ENCODE results near the gene ICE1. TPM values are rescaled to one million over a fixed set of nuclear protein-coding genes. Genes with fewer than 3 reads are reported as not detected.
A peak's percentile ranks its signal among the peaks of the same experiment; 100 is the strongest.

ICE1 gene
- polyA plus RNA-seq, 1 donor (not counting 4 experiments of a cell fraction or from before 2014, with no cell fraction given) = 18.4 TPM

DNA sequence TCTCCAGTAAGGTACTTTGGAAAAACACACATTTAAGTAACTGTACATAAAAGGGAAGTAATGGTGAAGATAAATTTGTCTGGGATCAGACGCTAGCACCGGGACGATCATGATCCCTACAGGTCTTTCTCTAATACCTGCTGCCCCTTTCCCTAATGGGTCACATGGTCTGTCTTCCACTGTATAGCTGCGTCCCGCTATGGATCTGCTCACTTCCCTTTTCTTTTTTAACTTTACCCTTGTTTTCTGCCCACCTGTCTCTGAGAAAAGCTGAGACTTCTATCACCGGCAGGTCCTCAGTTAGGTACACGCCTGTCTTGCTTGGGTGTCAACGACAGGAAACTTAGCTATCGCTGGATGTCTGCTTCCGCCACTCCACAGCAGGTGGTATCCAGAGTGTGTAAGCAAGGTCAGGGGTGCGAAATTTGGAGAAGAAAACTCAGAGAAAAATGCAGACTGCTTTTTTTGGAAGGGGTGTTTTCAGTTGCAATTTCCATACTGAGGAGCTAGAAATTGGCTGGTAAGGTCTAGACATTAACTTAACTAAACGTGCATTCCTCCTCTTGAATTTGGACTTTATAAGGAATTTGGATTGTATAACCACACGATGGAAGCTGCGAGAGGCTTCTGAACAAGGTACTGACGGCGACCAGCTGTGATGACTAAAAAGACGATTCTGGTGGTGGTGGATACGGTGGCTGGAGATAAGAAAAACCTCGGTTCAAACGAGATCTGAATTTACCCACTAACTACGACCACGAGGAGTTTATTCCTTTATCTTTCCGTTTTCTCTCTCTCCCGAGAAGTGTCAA is 1.1 kb upstream of the ICE1 start:
- Histone ChIP-seq H3K4me2 (ENCODE audit: control insufficient read depth, extremely low read depth, insufficient read depth, low read depth, low read length) (peak overlapping the region; percentile 80), H3K4me1 (ENCODE audit: control insufficient read depth, extremely low read depth, insufficient read depth, low read length) (peaks cover 25% of the 10 kb centered on the region), H3K27me3 (ENCODE audit: control insufficient read depth, extremely low read depth, insufficient read depth, low read length) (no peaks in the 10 kb centered on the region), H3K36me3 (ENCODE audit: control insufficient read depth in 2 of 2, extremely low read depth in 1 of 2, insufficient read depth in 2 of 2, low read length in 2 of 2) (no peaks in the 10 kb centered on the region), H3K4me3 (ENCODE audit: control insufficient read depth in 2 of 3, extremely low read depth in 1 of 3, insufficient read depth in 2 of 3, low read depth in 1 of 3, low read length in 3 of 3) (peak overlapping the region; percentile 72 to 95 (median 87)), H3K27ac (ENCODE audit: control insufficient read depth, insufficient read depth, low read length) (peak overlapping the region; percentile 86), H2AFZ (ENCODE audit: control insufficient read depth, low read length) (peak overlapping the region; percentile 94), H3K9me1 (ENCODE audit: control insufficient read depth, extremely low read depth, insufficient read depth, low read length) (no peaks in the 10 kb centered on the region), H4K20me1 (ENCODE audit: control insufficient read depth, extremely low read depth, insufficient read depth, low read length) (peaks cover 4% of the 10 kb centered on the region), H3K9me3 (ENCODE audit: control insufficient read depth, low read depth, low read length) (no peaks in the 10 kb centered on the region), H3K79me2 (ENCODE audit: control insufficient read depth, insufficient read depth, low read length) (peaks cover 38% of the 10 kb centered on the region), H3K9ac (ENCODE audit: control insufficient read depth, extremely low read depth, insufficient read depth, low read length) (peak overlapping the region; percentile 79)
- TF ChIP-seq EZH2 (IDR thresholded peaks at IDR 0.05; ENCODE audit: low read length) = no peak
- TF ChIP-seq, protein P1, sequence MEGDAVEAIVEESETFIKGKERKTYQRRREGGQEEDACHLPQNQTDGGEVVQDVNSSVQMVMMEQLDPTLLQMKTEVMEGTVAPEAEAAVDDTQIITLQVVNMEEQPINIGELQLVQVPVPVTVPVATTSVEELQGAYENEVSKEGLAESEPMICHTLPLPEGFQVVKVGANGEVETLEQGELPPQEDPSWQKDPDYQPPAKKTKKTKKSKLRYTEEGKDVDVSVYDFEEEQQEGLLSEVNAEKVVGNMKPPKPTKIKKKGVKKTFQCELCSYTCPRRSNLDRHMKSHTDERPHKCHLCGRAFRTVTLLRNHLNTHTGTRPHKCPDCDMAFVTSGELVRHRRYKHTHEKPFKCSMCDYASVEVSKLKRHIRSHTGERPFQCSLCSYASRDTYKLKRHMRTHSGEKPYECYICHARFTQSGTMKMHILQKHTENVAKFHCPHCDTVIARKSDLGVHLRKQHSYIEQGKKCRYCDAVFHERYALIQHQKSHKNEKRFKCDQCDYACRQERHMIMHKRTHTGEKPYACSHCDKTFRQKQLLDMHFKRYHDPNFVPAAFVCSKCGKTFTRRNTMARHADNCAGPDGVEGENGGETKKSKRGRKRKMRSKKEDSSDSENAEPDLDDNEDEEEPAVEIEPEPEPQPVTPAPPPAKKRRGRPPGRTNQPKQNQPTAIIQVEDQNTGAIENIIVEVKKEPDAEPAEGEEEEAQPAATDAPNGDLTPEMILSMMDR (optimal IDR thresholded peaks at IDR 0.05 in 1 of 3, IDR thresholded peaks at IDR 0.05 in 1 of 3, conservative IDR thresholded peaks at IDR 0.05 in 1 of 3; ENCODE audit: extremely low read depth in 1 of 3, insufficient read depth in 2 of 3, low read length in 3 of 3) = no peak
- FAIRE-seq (no peak), DNase-seq (ENCODE audit: low read depth, low spot score) (no peak)
- dilution Hi-C loops (cut with MboI; ENCODE audit: extremely low pct_ligation_motif_present, low sequenced_read_pairs) = no loop called here

DNA sequence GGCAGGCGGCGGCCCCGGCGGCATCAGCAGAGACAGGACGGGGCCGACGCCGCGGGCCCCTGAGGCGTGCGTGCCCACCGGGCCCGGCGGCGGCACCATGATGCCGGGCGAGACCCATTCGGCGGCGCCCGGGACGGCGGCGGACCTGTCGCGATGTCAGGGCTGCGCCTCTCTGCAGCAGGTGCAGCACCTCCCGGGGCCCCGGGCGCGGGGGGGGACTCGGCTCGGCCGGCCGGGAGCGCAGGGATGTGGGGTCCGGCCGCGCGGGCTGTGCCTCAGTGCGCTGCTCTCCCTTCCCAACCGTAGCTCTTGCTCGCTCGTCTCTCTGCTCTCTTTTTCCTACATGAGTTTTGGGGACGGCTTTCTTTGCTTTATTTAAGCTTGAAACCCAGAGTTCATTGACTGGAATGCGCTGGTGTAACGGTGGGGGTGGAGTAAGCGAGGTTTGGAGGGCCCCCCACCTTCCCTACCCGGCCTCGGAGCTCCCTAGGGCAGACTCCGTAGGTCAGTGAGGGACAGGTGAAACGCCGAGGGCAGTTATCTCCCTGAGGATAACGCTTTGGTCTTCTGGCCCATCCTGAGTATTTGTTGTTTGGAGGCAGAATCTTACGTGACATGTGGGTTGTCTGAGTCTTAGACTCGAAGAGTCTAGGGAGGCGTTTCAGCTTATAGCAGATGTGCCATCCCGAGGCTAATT is 490 bp downstream of the ICE1 start:
- no peak for TF ChIP-seq EZH2 (IDR thresholded peaks at IDR 0.05; ENCODE audit: low read length)
- TF ChIP-seq, protein P1 (optimal IDR thresholded peaks at IDR 0.05 in 1 of 3, IDR thresholded peaks at IDR 0.05 in 1 of 3, conservative IDR thresholded peaks at IDR 0.05 in 1 of 3; ENCODE audit: extremely low read depth in 1 of 3, insufficient read depth in 2 of 3, low read length in 3 of 3) = no peak
- DNase-seq (ENCODE audit: low read depth, low spot score) = no peak
- Histone ChIP-seq H4K20me1 (ENCODE audit: control insufficient read depth, extremely low read depth, insufficient read depth, low read length) (peaks cover 4% of the 10 kb centered on the region), H3K27ac (ENCODE audit: control insufficient read depth, insufficient read depth, low read length) (peak overlapping the region; percentile 86), H3K4me2 (ENCODE audit: control insufficient read depth, extremely low read depth, insufficient read depth, low read depth, low read length) (peak overlapping the region; percentile 97), H3K9ac (ENCODE audit: control insufficient read depth, extremely low read depth, insufficient read depth, low read length) (peak overlapping the region; percentile 79), H3K36me3 (ENCODE audit: control insufficient read depth in 2 of 2, extremely low read depth in 1 of 2, insufficient read depth in 2 of 2, low read length in 2 of 2) (no peaks in the 10 kb centered on the region), H3K4me1 (ENCODE audit: control insufficient read depth, extremely low read depth, insufficient read depth, low read length) (peaks cover 25% of the 10 kb centered on the region), H2AFZ (ENCODE audit: control insufficient read depth, low read length) (peak overlapping the region; percentile 18), H3K79me2 (ENCODE audit: control insufficient read depth, insufficient read depth, low read length) (peaks cover 54% of the 10 kb centered on the region), H3K9me3 (ENCODE audit: control insufficient read depth, low read depth, low read length) (no peaks in the 10 kb centered on the region), H3K4me3 (ENCODE audit: control insufficient read depth in 2 of 3, extremely low read depth in 1 of 3, insufficient read depth in 2 of 3, low read depth in 1 of 3, low read length in 3 of 3) (peak overlapping the region; percentile 78 to 95 (median 86)), H3K9me1 (ENCODE audit: control insufficient read depth, extremely low read depth, insufficient read depth, low read length) (no peaks in the 10 kb centered on the region), H3K27me3 (ENCODE audit: control insufficient read depth, extremely low read depth, insufficient read depth, low read length) (no peaks in the 10 kb centered on the region)
- FAIRE-seq = no peak
- dilution Hi-C loops (cut with MboI; ENCODE audit: extremely low pct_ligation_motif_present, low sequenced_read_pairs) = no loop called here
